ENCODE measurements around the gene PGLYRP3.

PGLYRP3 gene

DNA sequence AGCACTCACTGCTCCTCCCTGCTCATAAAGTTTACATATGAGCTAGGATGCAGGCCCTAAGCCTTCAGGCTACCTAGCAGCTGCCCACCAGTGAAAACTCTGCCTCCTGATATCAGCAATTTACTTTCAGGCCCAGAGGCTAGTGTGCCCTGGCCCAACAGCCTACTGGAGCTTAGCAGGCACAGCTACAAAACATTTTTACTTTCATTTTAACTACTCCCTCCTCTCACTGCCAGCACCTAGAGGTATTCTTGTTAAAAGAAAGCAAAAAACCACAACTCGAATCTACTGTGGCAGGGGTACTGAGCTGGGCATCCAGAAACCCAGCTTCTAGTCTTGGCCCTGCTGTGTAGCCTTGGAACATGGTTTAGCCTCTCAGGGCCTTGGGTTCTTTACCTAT lies 59.1 kb downstream of the PGLYRP3 start:
- DNase-seq, result no peak

DNA sequence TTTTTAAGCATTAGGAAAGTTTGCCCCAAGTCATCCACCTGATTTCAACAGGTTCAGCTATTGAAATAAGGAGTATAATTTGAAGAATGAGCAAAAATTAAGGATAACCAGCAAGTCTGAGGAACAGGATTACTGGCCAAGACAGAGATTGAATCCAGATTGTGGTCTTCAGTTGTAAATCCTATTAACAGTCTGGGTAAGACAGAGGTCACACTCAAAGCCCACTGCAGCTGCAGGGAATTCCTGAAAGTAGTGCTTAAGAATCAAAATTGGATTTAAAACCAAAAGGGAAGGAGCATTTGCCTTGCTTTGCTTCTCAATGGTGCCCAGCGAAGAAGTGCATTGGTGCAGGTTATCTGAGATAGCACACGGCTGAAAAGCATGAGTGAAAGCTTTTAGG lies 59.7 kb downstream of the PGLYRP3 start:
- DNase-seq, result no peak

DNA sequence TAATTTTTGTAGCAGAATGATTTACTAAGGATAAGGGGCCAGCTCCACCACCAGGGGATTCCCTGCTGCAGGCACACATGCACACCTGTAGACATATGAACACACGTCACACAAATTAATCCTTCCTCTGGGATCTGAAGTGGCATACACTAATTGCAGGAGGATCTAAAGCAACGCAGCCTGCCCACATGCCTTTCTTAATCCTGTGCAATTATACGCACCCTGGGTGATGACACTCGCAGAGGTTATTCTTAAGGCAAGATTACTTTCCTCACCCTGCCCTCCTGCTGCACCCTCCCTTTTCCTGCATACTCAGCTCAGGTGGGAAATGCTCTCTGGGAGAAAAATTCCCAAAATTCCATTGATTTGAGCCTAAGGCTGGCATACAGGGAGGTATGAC lies 60.8 kb downstream of the PGLYRP3 start:
- no peak for DNase-seq

DNA sequence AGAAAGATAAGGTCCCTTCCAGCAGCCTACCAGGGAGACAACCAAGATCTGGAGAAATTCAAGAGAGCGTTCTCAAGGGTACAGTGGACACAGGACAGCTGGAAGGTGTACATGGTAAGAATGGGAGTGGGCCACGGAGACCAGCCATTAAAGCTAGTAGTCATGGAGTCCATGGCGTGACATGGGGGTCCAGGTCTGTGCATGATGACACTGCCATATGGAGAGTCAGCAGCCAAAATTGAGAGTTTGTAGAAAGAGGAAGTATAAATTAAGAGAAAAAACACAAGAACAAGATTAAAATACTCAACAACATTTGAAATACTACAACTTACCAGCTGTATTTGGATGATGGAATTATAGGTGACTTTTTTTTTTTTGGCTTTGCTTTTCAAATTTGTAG lies 61.2 kb downstream of the PGLYRP3 start:
- no peak for DNase-seq

DNA sequence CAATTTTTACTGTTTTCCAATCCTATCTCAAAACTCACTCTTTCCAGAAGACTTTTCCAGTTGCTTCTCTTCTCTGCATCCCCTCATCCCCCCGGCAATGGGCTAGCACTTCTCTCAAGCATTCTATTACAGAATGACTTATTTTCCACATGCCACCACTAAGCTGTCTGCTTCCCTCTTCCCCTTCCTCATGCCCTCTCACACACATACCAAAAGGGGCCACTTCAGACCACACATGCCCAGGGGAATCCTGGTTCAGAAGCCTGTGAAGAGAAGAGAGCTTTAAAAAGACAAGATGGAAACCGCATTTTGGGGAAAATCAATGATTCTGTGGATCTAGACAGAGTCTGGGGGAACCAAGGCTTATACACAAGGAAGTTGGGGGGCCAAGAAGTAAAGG lies 61.7 kb downstream of the PGLYRP3 start:
- no peak for DNase-seq

DNA sequence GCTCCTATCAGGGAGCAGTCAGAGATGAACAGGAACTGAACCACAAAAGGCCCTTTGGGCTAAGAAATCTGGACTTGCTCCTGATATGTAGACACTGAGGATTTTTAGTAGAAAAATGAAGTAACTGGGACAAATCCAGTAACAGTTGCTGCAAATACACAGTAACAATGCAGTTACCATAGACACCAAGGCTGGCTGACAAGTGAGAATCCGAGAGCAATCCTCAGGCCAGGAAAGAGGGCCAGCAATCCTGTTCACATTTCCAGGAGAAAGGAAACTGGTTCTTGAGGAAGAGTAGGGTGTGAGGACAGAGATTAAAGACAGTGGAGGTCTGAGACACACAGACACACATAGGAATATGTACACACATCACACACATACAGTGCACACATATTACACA lies 62.6 kb downstream of the PGLYRP3 start:
- no peak for DNase-seq

DNA sequence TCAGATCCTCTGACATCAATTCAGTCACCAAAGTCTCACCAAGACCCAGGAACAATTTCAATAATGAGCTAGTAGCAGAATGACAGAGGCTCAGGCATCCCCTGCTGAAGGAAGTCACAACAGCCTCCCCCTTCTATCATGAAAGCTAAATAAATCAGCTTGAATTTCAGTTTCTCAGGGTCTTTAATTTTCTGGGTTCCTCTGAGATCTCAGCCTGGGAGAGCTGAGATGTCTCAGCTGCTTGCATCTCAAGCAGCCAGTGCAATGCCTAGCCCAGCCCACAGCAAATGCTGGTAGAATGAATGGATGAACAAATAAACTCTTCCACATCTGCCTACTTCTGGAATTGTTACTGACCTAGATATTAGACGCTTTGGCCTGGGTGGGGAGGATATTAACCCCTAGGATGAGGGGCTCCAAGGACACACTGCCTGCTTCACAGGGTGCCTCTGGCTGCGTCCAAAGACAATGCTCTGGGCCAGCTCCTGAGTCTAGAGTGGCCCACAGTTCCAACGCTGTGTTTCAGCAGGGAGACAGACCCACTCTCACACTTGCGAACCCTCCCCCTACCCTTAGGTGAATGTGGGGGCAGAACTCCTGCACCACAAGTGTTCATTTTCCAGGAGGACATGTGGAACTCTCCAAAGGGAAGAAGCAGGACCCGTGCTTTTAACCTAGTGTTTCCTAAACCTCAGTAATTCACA lies 64.4 kb downstream of the PGLYRP3 start:
- DNase-seq, result no peak
